GOT3 (cell line): ENCODE data around the gene CNTNAP2.
"Not testable (repeated sequence)": the region's sequence is repeated elsewhere in the genome, so short reads cannot be mapped to it uniquely, and the experiment has no call there.

ENCODE experiments used
- DNase-seq: peaks from one replicate; lab custom pipeline; 2025; ENCODE audit warnings: mixed read lengths; lab: John Stamatoyannopoulos, UW

CNTNAP2 gene

GRCh38 chr7:147646568-147646967, 1530.0 kb downstream of the CNTNAP2 start:
- DNase-seq: no peak

DNA sequence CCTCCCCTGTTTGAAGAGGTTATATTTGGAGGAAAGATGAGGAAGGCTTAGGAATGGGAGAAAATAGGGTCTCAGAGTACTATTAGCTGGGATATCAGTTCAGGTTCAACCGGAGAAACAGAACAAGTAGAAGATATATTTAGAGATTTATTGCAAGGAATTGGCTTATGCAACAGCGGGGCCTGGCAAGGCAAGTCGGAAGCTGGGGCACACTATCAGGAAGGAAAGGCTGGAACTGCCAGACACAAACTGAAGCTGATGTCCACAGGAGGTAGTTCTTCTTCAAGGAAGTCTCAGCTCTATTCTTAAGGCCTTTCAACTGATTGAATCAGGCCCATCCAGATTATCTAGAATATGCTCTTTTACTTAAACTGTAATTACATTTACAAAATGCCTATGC, 1534.4 kb downstream of the CNTNAP2 start:
- no peak for DNase-seq

GRCh38 chr7:147651601-147652000, 1535.0 kb downstream of the CNTNAP2 start:
- DNase-seq: no peak

DNA sequence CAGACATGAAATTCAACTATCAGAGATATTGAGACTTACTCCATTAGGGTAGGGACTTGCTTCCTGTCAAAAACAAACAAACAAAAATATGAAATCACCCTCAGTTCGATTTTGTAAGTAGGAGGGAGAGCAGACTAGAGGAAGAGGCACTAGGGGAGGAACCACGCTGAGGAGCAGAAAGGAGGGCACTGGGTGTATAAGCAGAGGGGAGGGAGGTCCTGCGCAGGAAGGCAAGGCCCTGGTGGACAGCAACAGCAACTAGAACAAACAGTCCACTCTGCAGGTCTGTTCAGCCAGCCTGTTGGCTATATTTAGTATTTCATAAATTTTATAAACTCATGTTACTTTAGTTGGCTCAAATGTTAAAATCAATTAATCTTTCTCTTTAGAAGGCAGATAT, 1536.9 kb downstream of the CNTNAP2 start:
- DNase-seq: no peak

GRCh38 chr7:147658392-147658967, 1541.9 kb downstream of the CNTNAP2 start:
- no peak for DNase-seq

DNA sequence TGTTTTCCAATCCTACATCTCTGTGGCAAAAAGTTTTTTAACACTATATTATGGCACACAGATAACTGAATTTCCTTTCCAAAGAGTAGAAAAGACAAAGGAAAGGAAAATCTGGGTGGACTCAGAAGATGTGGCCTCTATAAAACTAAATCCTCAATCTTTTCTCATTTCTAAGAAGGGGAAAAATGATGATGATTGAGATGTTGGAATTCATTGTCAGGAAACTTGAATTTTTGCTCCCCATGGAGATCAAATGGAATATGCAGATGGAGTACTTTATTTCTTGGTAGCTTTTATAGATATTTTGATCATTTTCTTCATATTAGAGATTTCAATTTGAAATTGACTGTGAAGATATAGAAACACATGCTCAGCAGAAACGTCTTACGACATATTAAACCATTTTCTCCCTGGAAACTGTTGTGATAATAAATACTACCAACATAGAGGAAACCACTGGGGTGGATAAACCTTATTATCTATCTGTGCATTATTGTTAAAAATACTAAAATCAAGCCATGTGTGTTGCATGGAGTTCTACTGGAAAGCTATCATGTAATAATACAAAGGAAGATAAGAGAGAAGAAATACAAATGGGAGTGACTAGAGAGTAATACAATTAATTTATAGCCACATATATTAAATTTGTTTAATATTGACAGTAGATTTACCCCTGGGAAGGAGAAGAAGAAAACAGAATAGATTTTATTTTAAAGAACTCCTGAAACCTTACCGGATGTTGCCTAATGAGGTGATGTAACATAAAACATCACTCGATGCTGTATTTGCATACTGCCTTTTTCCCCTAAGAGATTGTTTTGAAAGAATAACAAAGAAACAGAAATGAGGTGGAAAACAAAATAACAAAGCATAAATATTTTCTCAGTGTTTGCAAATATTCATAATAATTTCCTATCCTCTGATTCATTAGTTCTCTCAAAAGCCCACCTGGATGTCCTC, 1542.7 kb downstream of the CNTNAP2 start:
- no peak for DNase-seq

GRCh38 chr7:147664541-147664940, 1547.9 kb downstream of the CNTNAP2 start:
- DNase-seq: no peak

DNA sequence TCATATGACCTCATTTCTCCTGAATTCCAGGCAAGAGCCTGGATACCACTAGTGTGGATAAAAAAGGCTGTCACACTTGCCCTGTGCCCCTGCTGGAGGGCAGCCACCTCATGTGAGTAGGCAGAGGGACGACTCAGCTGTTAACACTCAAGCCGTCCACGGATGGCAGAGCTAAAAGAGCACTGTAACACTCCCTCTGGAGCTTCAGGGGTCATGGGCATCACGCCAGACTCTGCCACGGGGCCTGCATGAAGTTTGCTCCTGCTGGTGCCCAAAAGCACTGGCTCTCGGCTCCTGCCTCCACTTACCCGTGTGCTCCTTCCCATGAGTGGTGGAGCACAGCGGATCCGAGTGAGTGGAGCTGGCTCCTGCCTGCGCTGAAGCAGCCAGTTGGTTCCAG, 1554.2 kb downstream of the CNTNAP2 start:
- DNase-seq: no peak

GRCh38 chr7:147674705-147675104, 1558.1 kb downstream of the CNTNAP2 start:
- DNase-seq: no peak

GRCh38 chr7:147678943-147679342, 1562.3 kb downstream of the CNTNAP2 start:
- DNase-seq: no peak

- DNase-seq: no peak
Observed at GRCh38 chr7:147681530-147681929, 1564.9 kb downstream of the CNTNAP2 start.

- DNase-seq: no peak
Observed at GRCh38 chr7:147700702-147701101, 1584.1 kb downstream of the CNTNAP2 start.

DNA sequence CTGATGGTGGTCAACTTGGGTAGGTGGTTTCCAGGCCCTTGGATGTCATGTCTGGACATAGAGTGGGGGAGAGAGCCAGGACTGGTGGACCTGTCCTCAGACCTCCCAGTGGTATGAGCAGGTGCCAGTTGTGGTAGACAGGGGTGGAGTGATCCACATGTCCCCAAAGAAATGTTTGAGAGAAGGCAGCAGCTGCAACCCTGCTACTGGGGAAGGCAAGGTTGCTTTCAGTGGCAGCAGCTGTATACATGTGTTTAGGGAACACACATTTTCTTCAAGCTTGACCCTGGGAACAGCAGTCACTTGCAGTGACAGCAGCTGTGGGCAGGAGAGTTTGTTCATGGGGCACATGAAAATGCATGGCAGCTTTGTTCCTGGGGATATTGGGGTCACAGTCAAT, 1591.3 kb downstream of the CNTNAP2 start:
- no peak for DNase-seq

DNA sequence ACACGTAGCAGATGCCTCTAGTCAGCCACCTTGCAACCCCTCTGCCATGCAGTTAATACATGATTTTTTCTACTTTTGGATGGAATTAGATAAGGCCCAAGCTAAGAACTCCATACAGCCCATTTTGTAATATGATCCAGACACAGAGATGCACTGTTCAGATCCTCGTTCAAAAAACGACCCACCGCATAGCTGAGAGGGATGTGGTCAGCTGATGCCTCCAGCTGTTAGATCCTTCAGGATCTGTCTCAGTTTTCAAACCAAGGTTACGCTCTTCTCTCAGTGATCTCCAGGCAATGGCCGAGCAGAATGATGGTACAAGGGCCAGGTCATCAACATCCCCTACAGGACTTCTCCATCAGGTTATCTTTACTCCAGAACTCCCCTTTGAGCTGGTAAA, 1592.3 kb downstream of the CNTNAP2 start:
- DNase-seq: no peak

DNA sequence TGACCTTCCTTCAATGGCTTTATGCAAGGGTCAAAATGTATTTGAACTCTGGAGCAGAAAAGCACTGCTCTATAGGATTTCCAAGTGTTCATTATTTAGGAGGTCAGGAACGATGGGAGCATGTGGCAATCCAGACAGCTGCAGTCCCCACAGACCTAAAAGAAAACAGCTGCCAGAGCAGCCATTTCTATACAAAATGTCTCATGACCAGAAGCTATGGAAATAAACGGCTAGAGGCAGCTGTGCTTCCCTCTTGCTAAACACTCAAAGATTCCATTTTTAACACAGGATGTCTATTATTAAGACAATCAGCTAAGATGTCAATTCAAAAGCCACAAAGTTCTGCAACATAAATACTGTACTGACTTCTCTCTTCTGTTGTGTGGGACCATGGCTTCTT, 1594.8 kb downstream of the CNTNAP2 start:
- no peak for DNase-seq

GRCh38 chr7:147721962-147722830, 1605.6 kb downstream of the CNTNAP2 start:
- no peak for DNase-seq

DNA sequence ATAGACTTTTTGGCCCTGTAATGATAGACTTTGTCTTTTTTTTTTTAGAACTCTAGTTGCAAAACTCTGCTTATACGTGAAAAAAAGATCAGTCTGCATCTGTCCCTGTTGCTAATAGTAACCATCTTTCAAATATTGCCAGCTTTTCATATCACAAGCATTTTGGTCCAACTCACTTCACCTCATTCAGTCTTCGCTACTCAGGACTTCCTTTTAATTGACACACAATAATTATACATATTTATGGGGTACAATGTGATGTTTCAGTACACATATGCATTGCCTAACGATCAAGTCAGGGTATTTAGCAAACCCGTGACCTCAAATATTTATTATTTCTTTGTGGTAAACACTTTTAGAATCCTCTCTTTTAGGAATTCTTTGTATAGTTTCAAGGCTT, 1606.9 kb downstream of the CNTNAP2 start:
- no peak for DNase-seq

DNA sequence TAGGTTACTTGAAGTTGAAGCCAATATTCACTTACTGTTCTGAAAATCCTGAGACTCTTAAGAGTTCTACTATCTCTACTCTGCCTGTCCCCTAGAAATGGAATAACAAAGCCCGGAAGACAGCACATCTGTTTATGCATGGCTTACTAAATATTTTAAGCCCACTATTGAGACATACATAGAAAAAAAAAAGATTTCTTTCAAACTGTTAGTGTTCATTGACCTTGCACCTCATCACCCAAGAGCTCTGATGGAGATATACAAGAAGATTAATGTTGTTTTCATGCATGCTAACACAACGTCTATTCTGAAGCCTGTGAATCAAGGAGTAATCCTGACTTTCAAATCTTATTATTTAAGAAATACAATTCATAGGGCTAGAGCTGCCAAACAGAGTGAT, 1614.7 kb downstream of the CNTNAP2 start:
- no peak for DNase-seq

- DNase-seq: not testable (repeated sequence)
Observed at GRCh38 chr7:147737559-147738214, 1621.1 kb downstream of the CNTNAP2 start.

- no peak for DNase-seq
Observed at GRCh38 chr7:147742301-147742700, 1625.7 kb downstream of the CNTNAP2 start.

- no peak for DNase-seq
Observed at GRCh38 chr7:147756300-147756699, 1639.7 kb downstream of the CNTNAP2 start.
